HG03460 (cell line): ENCODE results near the gene GBF1.

Experiments used
- ATAC-seq: cut with Tn5 transposase; IDR thresholded peaks from one replicate; pipeline ENCODE4 v1.9.1; 2021; ENCODE audit not compliant: unreplicated experiment

Gene GBF1

GRCh38 chr10:102392306-102392705 lies 147.0 kb downstream of the GBF1 start:
- ATAC-seq = no peak

- ATAC-seq = no peak
These were observed 148.2 kb downstream of the GBF1 start for GRCh38 chr10:102393411-102394078.

- ATAC-seq = peak; percentile 74
These were observed 148.9 kb downstream of the GBF1 start for GRCh38 chr10:102394079-102394800.

GRCh38 chr10:102394801-102395399 lies 149.6 kb downstream of the GBF1 start:
- ATAC-seq = peak; percentile 3

- peak; percentile 31 for ATAC-seq
These were observed 150.3 kb downstream of the GBF1 start, which contains the start of gene NFKB2 for GRCh38 chr10:102395400-102396316. Gene NFKB2 (plus strand): TSS chr10:102395705. CDS start chr10:102395960, 255 bp downstream.

GRCh38 chr10:102396317-102396650 lies 151.0 kb downstream of the GBF1 start:
- no peak for ATAC-seq

- ATAC-seq = no peak
These were observed 151.4 kb downstream of the GBF1 start for GRCh38 chr10:102396730-102397151.

GRCh38 chr10:102397222-102398171 lies 152.2 kb downstream of the GBF1 start:
- no peak for ATAC-seq

- ATAC-seq = no peak
These were observed 153.1 kb downstream of the GBF1 start for GRCh38 chr10:102398172-102399020.

- peak; percentile 33 for ATAC-seq
These were observed 154.1 kb downstream of the GBF1 start for GRCh38 chr10:102399217-102400021.

- ATAC-seq = no peak
These were observed 154.7 kb downstream of the GBF1 start for GRCh38 chr10:102400076-102400475.

GRCh38 chr10:102400598-102401341 lies 155.4 kb downstream of the GBF1 start:
- ATAC-seq = no peak

GRCh38 chr10:102401342-102401654 lies 156.0 kb downstream of the GBF1 start:
- no peak for ATAC-seq

- ATAC-seq = no peak
These were observed 156.6 kb downstream of the GBF1 start for GRCh38 chr10:102401735-102402511.

- no peak for ATAC-seq
These were observed 157.2 kb downstream of the GBF1 start for GRCh38 chr10:102402512-102402896.

- ATAC-seq = no peak
These were observed 157.8 kb downstream of the GBF1 start for GRCh38 chr10:102403115-102403514.
